Esophagus squamous epithelium (tissue), 5 donors: ENCODE measurements around the gene EPM2AIP1. TPM values are rescaled to one million over a fixed set of nuclear protein-coding genes. Genes with fewer than 3 reads are reported as not detected.

Source experiments
- DNase-seq: peaks from one replicate; lab custom pipeline; 2025; lab: John Stamatoyannopoulos, UW
- H3K27ac ChIP-seq, 4 donors: fragments of 200-600 bp; sonication (generic); one replicate each; pipeline ENCODE4 v1.5.1; 2016 to 2019; ENCODE audit warnings: mild to moderate bottlenecking in 1 of 4
- H3K27me3 ChIP-seq, 4 donors: fragments of 200-600 bp; sonication (generic); 1 replicate in 3 of 4; 2 replicates in 1 of 4; pipeline versions ENCODE4 v1.5.1 to v1.6.0; 2017 to 2021; ENCODE audit warnings: antibody characterized with exemption in 1 of 4
- H3K36me3 ChIP-seq, 3 donors: fragments of 200-600 bp; sonication (generic); one replicate each; pipeline ENCODE4 v1.5.1; 2016 to 2019
- H3K4me1 ChIP-seq, 3 donors: fragments of 200-600 bp; sonication (generic); one replicate each; pipeline ENCODE4 v1.5.1; 2017 to 2019
- H3K4me3 ChIP-seq, 4 donors: fragments of 200-600 bp; sonication (generic); 1 replicate in 3 of 4; 2 replicates in 1 of 4; pipeline ENCODE4 v1.5.1; 2016 to 2019; ENCODE audit warnings: mild to moderate bottlenecking in 2 of 4, moderate library complexity in 1 of 4
- H3K9me3 ChIP-seq, 3 donors: fragments of 200-600 bp; sonication (generic); one replicate each; pipeline ENCODE4 v1.5.1; 2016 to 2019
- POLR2A ChIP-seq, 4 donors: fragments of 450-650 bp; IDR thresholded peaks; one replicate each; pipeline ENCODE4 v1.6.1; 2017; ENCODE audit warnings: antibody characterized with exemption in 4 of 4, mild to moderate bottlenecking in 4 of 4, moderate library complexity in 3 of 4
- WGBS, 2 donors: methylation state at CpG; one replicate each; pipeline ENCODE4 v1.1.5; 2018; 5-methylcytosine and 5-hydroxymethylcytosine counted together
- intact Hi-C: fragments of 100-400 bp; cut with DNase I; formaldehyde crosslinking; loops from one replicate; pipeline ENCODE4 v1.15.0; 2022
- small RNA-seq, 4 donors: library from RNA; depleted of rRNA; stranded (forward); fragments of <200 nt; gene quantifications; one replicate each; pipeline ENCODE3, GENCODE V24; 2016
- total RNA-seq, 4 donors: library from RNA; depleted of rRNA; stranded (reverse); fragments of >200 nt; gene quantifications; one replicate each; pipeline ENCODE4 v1.1.0, GENCODE V29; 2016
- TF ChIP-seq, protein P1 (sequence below), 6 experiments: fragments of 450-650 bp in 4 of 6; fragments of 200-600 bp in 2 of 6; sonication (generic) in 2 of 6; IDR thresholded peaks; one replicate each; pipeline ENCODE4 v1.5.1; 2016 to 2019; ENCODE audit warnings: antibody characterized with exemption in 6 of 6, mild to moderate bottlenecking in 4 of 6, moderate library complexity in 4 of 6
- donor health status: DM: yes; HTN: yes; CAD: no.

Gene EPM2AIP1
- total RNA-seq, 4 donors from 2014 or later: 5.5 to 13.9 (median 7.7) TPM

GRCh38 chr3:36941658-36942057 is 51.3 kb downstream of the EPM2AIP1 start:
- H3K4me3 ChIP-seq: no peak overlapping the region
- 71 to 81% methylated on average over 3 of the region's 3 CpGs for WGBS, 2 donors
- H3K9me3 ChIP-seq: no peaks in the 10 kb centered on the region
- H3K36me3 ChIP-seq: no peaks in the 10 kb centered on the region
- intact Hi-C loops: no loop called here
- H3K27ac ChIP-seq: no peak overlapping the region
- H3K4me1 ChIP-seq: peaks cover 7 to 29% (median 11%) of the 10 kb centered on the region in 3 donors
- TF ChIP-seq, protein P1, sequence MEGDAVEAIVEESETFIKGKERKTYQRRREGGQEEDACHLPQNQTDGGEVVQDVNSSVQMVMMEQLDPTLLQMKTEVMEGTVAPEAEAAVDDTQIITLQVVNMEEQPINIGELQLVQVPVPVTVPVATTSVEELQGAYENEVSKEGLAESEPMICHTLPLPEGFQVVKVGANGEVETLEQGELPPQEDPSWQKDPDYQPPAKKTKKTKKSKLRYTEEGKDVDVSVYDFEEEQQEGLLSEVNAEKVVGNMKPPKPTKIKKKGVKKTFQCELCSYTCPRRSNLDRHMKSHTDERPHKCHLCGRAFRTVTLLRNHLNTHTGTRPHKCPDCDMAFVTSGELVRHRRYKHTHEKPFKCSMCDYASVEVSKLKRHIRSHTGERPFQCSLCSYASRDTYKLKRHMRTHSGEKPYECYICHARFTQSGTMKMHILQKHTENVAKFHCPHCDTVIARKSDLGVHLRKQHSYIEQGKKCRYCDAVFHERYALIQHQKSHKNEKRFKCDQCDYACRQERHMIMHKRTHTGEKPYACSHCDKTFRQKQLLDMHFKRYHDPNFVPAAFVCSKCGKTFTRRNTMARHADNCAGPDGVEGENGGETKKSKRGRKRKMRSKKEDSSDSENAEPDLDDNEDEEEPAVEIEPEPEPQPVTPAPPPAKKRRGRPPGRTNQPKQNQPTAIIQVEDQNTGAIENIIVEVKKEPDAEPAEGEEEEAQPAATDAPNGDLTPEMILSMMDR (IDR thresholded peaks at IDR 0.05): no peak
- TF ChIP-seq POLR2A (IDR thresholded peaks at IDR 0.05): no peak
- no peak for DNase-seq
- no peaks in the 10 kb centered on the region for H3K27me3 ChIP-seq

- no peak for DNase-seq
- WGBS, 2 donors: 91 to 97% methylated on average over 2 of the region's 2 CpGs
- Histone ChIP-seq H3K4me3 (no peak overlapping the region), H3K27ac (no peak overlapping the region), H3K9me3 (no peaks in the 10 kb centered on the region), H3K27me3 (no peaks in the 10 kb centered on the region), H3K36me3 (no peaks in the 10 kb centered on the region), H3K4me1 (peaks cover 7 to 29% (median 11%) of the 10 kb centered on the region in 3 donors)
- TF ChIP-seq, protein P1 (IDR thresholded peaks at IDR 0.05): no peak
- no peak for TF ChIP-seq POLR2A (IDR thresholded peaks at IDR 0.05)
- intact Hi-C loops: no loop called here
Observed at GRCh38 chr3:36941162-36941561, 51.8 kb downstream of the EPM2AIP1 start.

DNA sequence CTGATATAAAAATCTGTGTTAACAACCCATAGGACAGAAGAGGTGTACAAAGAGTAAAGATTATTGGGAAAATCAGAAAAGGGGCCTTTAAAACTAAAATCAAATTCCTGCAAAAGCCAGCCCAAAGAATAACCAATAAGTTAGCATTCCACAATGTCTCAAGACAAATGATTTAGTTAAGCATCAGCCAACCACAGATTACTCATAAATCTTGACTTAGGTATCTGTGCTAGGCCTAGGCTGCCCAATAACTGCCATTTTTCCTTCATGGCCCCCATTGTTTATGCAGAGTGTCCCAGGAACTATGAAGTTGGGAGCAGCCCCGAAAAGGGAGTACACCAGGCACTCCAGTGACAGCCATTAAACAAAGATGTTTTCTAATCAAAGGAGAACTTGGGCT is 55.4 kb downstream of the EPM2AIP1 start:
- intact Hi-C loops: no loop called here
- H3K4me3 ChIP-seq: no peak overlapping the region
- no peak for TF ChIP-seq POLR2A (IDR thresholded peaks at IDR 0.05)
- TF ChIP-seq, protein P1 (IDR thresholded peaks at IDR 0.05): no peak

More for the DNA sequence above, 55.4 kb downstream of the EPM2AIP1 start:
- no peak overlapping the region for H3K27ac ChIP-seq
- no peaks in the 10 kb centered on the region for H3K4me1 ChIP-seq
- H3K27me3 ChIP-seq: no peaks in the 10 kb centered on the region
- 83 to 100% methylated on average over 1 of the region's 1 CpG for WGBS, 2 donors
- H3K36me3 ChIP-seq: no peaks in the 10 kb centered on the region
- no peak for DNase-seq
- H3K9me3 ChIP-seq: no peaks in the 10 kb centered on the region

Small RNAs within 50 kb of the gene (small RNA-seq; reads per million reads assigned to genes)
- 0 reads per million in 4 donors for gene RNU6ATAC4P

Other genes with a start within 250 kb of the EPM2AIP1 start
- gene DCLK3, start 228.6 kb downstream of the EPM2AIP1 start, total RNA-seq: under 1 TPM in 3 of 4 donors, not detected in 1; 0.13 to 0.19 (median 0.18) TPM
- gene TRANK1, start 48.1 kb downstream of the EPM2AIP1 start, total RNA-seq: 1 to 10 TPM; 1.8 to 6.3 (median 3.7) TPM
- 10 to 100 TPM; 15.7 to 33.4 (median 26.1) TPM for gene MLH1, start 387 bp upstream of the EPM2AIP1 start, total RNA-seq
- 10 to 100 TPM; 50.0 to 99.7 (median 87.8) TPM for gene LRRFIP2, start 181.5 kb upstream of the EPM2AIP1 start, total RNA-seq